CD4-positive, alpha-beta T cell (primary cell): ENCODE measurements around the gene SHCBP1L. TPM values are rescaled to one million over a fixed set of nuclear protein-coding genes. Genes with fewer than 3 reads are reported as not detected.

ENCODE experiments used
- ATAC-seq: fragments of 200-7000 bp; cut with Tn5 transposase; one replicate; pipeline ENCODE4 v1.10.0; 2022; ENCODE audit warnings: mild to moderate bottlenecking; ENCODE audit not compliant: poor library complexity
- CTCF ChIA-PET: fragments of 350-600 bp; sonication (Branson Sonifier 250); formaldehyde crosslinking; loops from one replicate; lab custom pipeline; 2021; ENCODE audit warnings: antibody characterized with exemption, inconsistent platforms; lab: Charles Lee
- POLR2A ChIA-PET: fragments of 350-600 bp; sonication (Branson Sonifier 250); formaldehyde crosslinking; loops from one replicate; lab custom pipeline; 2021; ENCODE audit warnings: antibody characterized with exemption, inconsistent platforms; lab: Charles Lee
- DNase-seq, 14 experiments: peaks; one replicate each; pipeline ENCODE4 v3.0.0-alpha.2; 2013 to 2020; ENCODE audit warnings: mixed read lengths in 2 of 14
- H3K27ac ChIP-seq, 2 donors: one replicate each; pipeline versions ENCODE4 v1.5.1 to v1.7.0; 2013; ENCODE audit warnings: low read length in 2 of 2, low read depth in 1 of 2, mild to moderate bottlenecking in 1 of 2
- H3K27me3 ChIP-seq, 2 experiments: 1 replicate in 1 of 2; 2 replicates in 1 of 2; pipeline versions ENCODE4 v1.6.1 to v1.7.0; 2013; ENCODE audit warnings: low read length in 2 of 2, control low read depth in 1 of 2, mild to moderate bottlenecking in 1 of 2, moderate library complexity in 1 of 2; ENCODE audit not compliant: insufficient read depth in 2 of 2, control insufficient read depth in 1 of 2
- H3K36me3 ChIP-seq: one replicate; pipeline ENCODE4 v1.6.1; 2013; ENCODE audit warnings: low read length, control low read depth; ENCODE audit not compliant: insufficient read depth
- H3K4me1 ChIP-seq: one replicate; pipeline ENCODE4 v1.6.1; 2013; ENCODE audit warnings: low read length, control low read depth; ENCODE audit not compliant: insufficient read depth
- H3K4me3 ChIP-seq: one replicate; pipeline ENCODE4 v1.5.1; 2013; ENCODE audit warnings: mild to moderate bottlenecking, low read length, moderate library complexity
- H3K9me3 ChIP-seq, 2 experiments: 1 replicate in 1 of 2; 2 replicates in 1 of 2; pipeline versions ENCODE4 v1.6.1 to v1.7.0; 2013; ENCODE audit warnings: low read length in 2 of 2, mild to moderate bottlenecking in 2 of 2, control low read depth in 1 of 2, moderate library complexity in 1 of 2; ENCODE audit not compliant: control insufficient read depth in 1 of 2, insufficient read depth in 1 of 2
- H3K27ac Mint-ChIP-seq: one replicate; pipeline ENCODE4 v1.8.0; 2020; ENCODE audit warnings: mixed read lengths
- H3K27me3 Mint-ChIP-seq: one replicate; pipeline ENCODE4 v1.8.0; 2021; ENCODE audit warnings: mixed read lengths
- H3K36me3 Mint-ChIP-seq: one replicate; pipeline ENCODE4 v1.8.0; 2021; ENCODE audit warnings: low read depth, mixed read lengths
- H3K4me1 Mint-ChIP-seq: one replicate; pipeline ENCODE4 v1.8.0; 2021; ENCODE audit warnings: low read depth, mixed read lengths
- H3K4me3 Mint-ChIP-seq: one replicate; pipeline ENCODE4 v1.8.0; 2020; ENCODE audit warnings: mild to moderate bottlenecking, mixed read lengths
- H3K9me3 Mint-ChIP-seq: one replicate; pipeline ENCODE4 v1.8.0; 2020; ENCODE audit warnings: mixed read lengths
- CTCF ChIP-seq: fragments of 200-600 bp; IDR thresholded peaks from one replicate; pipeline ENCODE4 v1.8.0; 2022; ENCODE audit warnings: antibody characterized with exemption, mild to moderate bottlenecking
- intact Hi-C, 2 experiments: fragments of 100-400 bp; cut with DNase I in 1 of 2; cut with micrococcal nuclease in 1 of 2; formaldehyde crosslinking; loops; one replicate each; pipeline versions ENCODE4 v1.15.1 to v1.9.0; 2023 to 2025; cut with DNase I, micrococcal nuclease
- total RNA-seq, 174 experiments: library from RNA in 2 of 174; stranded (reverse) in 2 of 174; gene quantifications; one replicate each; pipeline ENCODE4 v1.2.3 and lab custom pipeline; 2021 to 2026

Gene SHCBP1L
- total RNA-seq, 2 experiments from 2014 or later = not detected

GRCh38 chr1:182939413-182939812 is 13.6 kb downstream of the SHCBP1L start:
- Histone ChIP-seq H3K27me3 (peaks cover 5 to 23% of the 10 kb centered on the region in 2 experiments), H3K4me3 (no peak overlapping the region), H3K4me1 (no peaks in the 10 kb centered on the region), H3K36me3 (no peaks in the 10 kb centered on the region), H3K9me3 (no peaks in the 10 kb centered on the region), H3K27ac (no peak overlapping the region)
- CTCF ChIA-PET = no interaction called here
- no peaks in the 10 kb centered on the region for H3K4me1 Mint-ChIP-seq
- POLR2A ChIA-PET = no interaction called here
- no peak for ATAC-seq
- no peak for TF ChIP-seq CTCF
- no peak for DNase-seq
- H3K36me3 Mint-ChIP-seq = no peaks in the 10 kb centered on the region
- H3K4me3 Mint-ChIP-seq = no peak overlapping the region
- H3K27ac Mint-ChIP-seq = no peak overlapping the region
- peaks cover 5% of the 10 kb centered on the region for H3K9me3 Mint-ChIP-seq
- peaks cover 51% of the 10 kb centered on the region for H3K27me3 Mint-ChIP-seq
- intact Hi-C loops = no loop called here

GRCh38 chr1:182935716-182936115 is 17.2 kb downstream of the SHCBP1L start:
- peaks cover 8% of the 10 kb centered on the region for H3K9me3 Mint-ChIP-seq
- no peak for TF ChIP-seq CTCF
- H3K27me3 Mint-ChIP-seq = peaks cover 47% of the 10 kb centered on the region
- H3K4me1 ChIP-seq = no peaks in the 10 kb centered on the region
- H3K36me3 Mint-ChIP-seq = no peaks in the 10 kb centered on the region
- no peaks in the 10 kb centered on the region for H3K4me1 Mint-ChIP-seq
- no peaks in the 10 kb centered on the region for H3K9me3 ChIP-seq
- intact Hi-C loops = no loop called here
- H3K4me3 Mint-ChIP-seq = no peak overlapping the region
- ChIA-PET CTCF (no interaction called here), POLR2A (no interaction called here)
- H3K27ac ChIP-seq = no peak overlapping the region
- DNase-seq = no peak
- no peak for ATAC-seq
- peaks cover 0 to 16% of the 10 kb centered on the region in 2 experiments for H3K27me3 ChIP-seq
- no peaks in the 10 kb centered on the region for H3K36me3 ChIP-seq
- no peak overlapping the region for H3K27ac Mint-ChIP-seq
- H3K4me3 ChIP-seq = no peak overlapping the region

- Histone ChIP-seq H3K27me3 (no peaks in the 10 kb centered on the region), H3K9me3 (no peaks in the 10 kb centered on the region), H3K27ac (no peak overlapping the region), H3K4me1 (no peaks in the 10 kb centered on the region), H3K4me3 (no peak overlapping the region), H3K36me3 (no peaks in the 10 kb centered on the region)
- no peak overlapping the region for H3K27ac Mint-ChIP-seq
- TF ChIP-seq CTCF = no peak
- H3K4me1 Mint-ChIP-seq = no peaks in the 10 kb centered on the region
- no peak for ATAC-seq
- ChIA-PET CTCF (no interaction called here), POLR2A (no interaction called here)
- H3K9me3 Mint-ChIP-seq = peaks cover 8% of the 10 kb centered on the region
- intact Hi-C loops = no loop called here
- no peak overlapping the region for H3K4me3 Mint-ChIP-seq
- H3K27me3 Mint-ChIP-seq = peaks cover 18% of the 10 kb centered on the region
- DNase-seq = no peak
- H3K36me3 Mint-ChIP-seq = no peaks in the 10 kb centered on the region
Measured at GRCh38 chr1:182930985-182931384, 22.0 kb downstream of the SHCBP1L start.
